SK-N-SH treated with all-trans-retinoic acid at 6 μM for 48 hours (cell line): Measurements from ENCODE around the gene FBXL13.
"Not testable (repeated sequence)": the region's sequence is repeated elsewhere in the genome, so short reads cannot be mapped to it uniquely, and the experiment has no call there.

Experiments used
- ATAC-seq: fragments of 200-7000 bp; cut with Tn5 transposase; 3 replicates; pipeline ENCODE4 v1.9.1; 2020; ENCODE audit warnings: mild to moderate bottlenecking, moderate library complexity
- BACH2 ChIP-seq: fragments of 250-450 bp; sonication (Bioruptor Pico); IDR thresholded peaks from 2 replicates; pipeline ENCODE4 v1.9.0; 2021; ENCODE audit warnings: mild to moderate bottlenecking, borderline replicate concordance
- CSDC2 ChIP-seq: fragments of 250-450 bp; sonication (Bioruptor Pico); IDR thresholded peaks from 2 replicates; pipeline ENCODE4 v1.5.0; 2020; ENCODE audit warnings: mild to moderate bottlenecking, moderate library complexity
- ESRRG ChIP-seq: fragments of 250-450 bp; sonication (Bioruptor Pico); IDR thresholded peaks from 2 replicates; pipeline ENCODE4 v1.6.1; 2021; ENCODE audit warnings: mild to moderate bottlenecking
- GLIS3 ChIP-seq: fragments of 250-450 bp; sonication (Bioruptor Pico); IDR thresholded peaks from 2 replicates; pipeline ENCODE4 v1.5.0; 2020; ENCODE audit warnings: mild to moderate bottlenecking, moderate library complexity
- ISL1 ChIP-seq: fragments of 250-450 bp; sonication (Bioruptor Pico); IDR thresholded peaks from 2 replicates; pipeline ENCODE4 v2.1.2; 2022; ENCODE audit warnings: mild to moderate bottlenecking, moderate library complexity
- OSR1 ChIP-seq: fragments of 250-450 bp; sonication (Bioruptor Pico); IDR thresholded peaks from 2 replicates; pipeline ENCODE4 v1.8.0; 2022; ENCODE audit warnings: moderate library complexity, mild to moderate bottlenecking, inconsistent platforms
- PPARA ChIP-seq: fragments of 250-450 bp; sonication (Bioruptor Pico); IDR thresholded peaks from 2 replicates; pipeline ENCODE4 v1.5.0; 2020; ENCODE audit warnings: mild to moderate bottlenecking, borderline replicate concordance
- RARB ChIP-seq: fragments of 250-450 bp; sonication (Bioruptor Pico); IDR thresholded peaks from 2 replicates; pipeline ENCODE4 v1.8.0; 2021; ENCODE audit warnings: mild to moderate bottlenecking, moderate library complexity
- SNAI2 ChIP-seq: fragments of 250-450 bp; sonication (Bioruptor Pico); IDR thresholded peaks from 2 replicates; pipeline ENCODE4 v1.5.0; 2020; ENCODE audit warnings: mild to moderate bottlenecking, moderate library complexity
- TCF4 ChIP-seq: fragments of 250-450 bp; sonication (Bioruptor Pico); IDR thresholded peaks from 2 replicates; pipeline ENCODE4 v1.8.0; 2021; ENCODE audit warnings: mild to moderate bottlenecking, moderate library complexity, borderline replicate concordance
- TOX ChIP-seq: fragments of 250-450 bp; sonication (Bioruptor Pico); IDR thresholded peaks from 2 replicates; pipeline ENCODE4 v1.8.0; 2021; ENCODE audit warnings: mild to moderate bottlenecking, moderate library complexity, borderline replicate concordance
- ZC3H10 ChIP-seq: fragments of 250-450 bp; sonication (Bioruptor Pico); IDR thresholded peaks from 2 replicates; pipeline ENCODE4 v1.5.1; 2021; ENCODE audit warnings: mild to moderate bottlenecking, moderate library complexity
- ZFP3 ChIP-seq: fragments of 250-450 bp; sonication (Bioruptor Pico); IDR thresholded peaks from 2 replicates; pipeline ENCODE4 v1.5.0; 2020; ENCODE audit warnings: mild to moderate bottlenecking, moderate library complexity
- ZNF565 ChIP-seq: fragments of 450-650 bp; formaldehyde crosslinking; conservative IDR thresholded peaks from 2 replicates; pipeline ENCODE4 v1.5.0; 2020; ENCODE audit warnings: low read depth, mild to moderate bottlenecking, moderate library complexity
- ZNF70 ChIP-seq: fragments of 450-650 bp; formaldehyde crosslinking; IDR thresholded peaks from 2 replicates; pipeline ENCODE4 v1.5.0; 2020; ENCODE audit warnings: mild to moderate bottlenecking, moderate library complexity
- ZNF8 ChIP-seq: fragments of 450-650 bp; formaldehyde crosslinking; IDR thresholded peaks from 2 replicates; pipeline ENCODE4 v1.5.0; 2020; ENCODE audit warnings: mild to moderate bottlenecking, moderate library complexity
- TF ChIP-seq, protein P1 (sequence below): fragments of 250-450 bp; sonication (Bioruptor Pico); IDR thresholded peaks from 2 replicates; pipeline ENCODE4 v1.8.0; 2020; ENCODE audit warnings: mild to moderate bottlenecking, moderate library complexity, borderline replicate concordance
- TF ChIP-seq, protein P2 (sequence below): fragments of 250-450 bp; sonication (Bioruptor Pico); IDR thresholded peaks from 2 replicates; pipeline ENCODE4 v1.5.0; 2020; ENCODE audit warnings: mild to moderate bottlenecking, moderate library complexity
- TF ChIP-seq, protein P3 (sequence below): fragments of 250-450 bp; sonication (Bioruptor Pico); IDR thresholded peaks from 2 replicates; pipeline ENCODE4 v1.5.1; 2020; ENCODE audit warnings: low read depth, mild to moderate bottlenecking, moderate library complexity

Gene FBXL13

DNA sequence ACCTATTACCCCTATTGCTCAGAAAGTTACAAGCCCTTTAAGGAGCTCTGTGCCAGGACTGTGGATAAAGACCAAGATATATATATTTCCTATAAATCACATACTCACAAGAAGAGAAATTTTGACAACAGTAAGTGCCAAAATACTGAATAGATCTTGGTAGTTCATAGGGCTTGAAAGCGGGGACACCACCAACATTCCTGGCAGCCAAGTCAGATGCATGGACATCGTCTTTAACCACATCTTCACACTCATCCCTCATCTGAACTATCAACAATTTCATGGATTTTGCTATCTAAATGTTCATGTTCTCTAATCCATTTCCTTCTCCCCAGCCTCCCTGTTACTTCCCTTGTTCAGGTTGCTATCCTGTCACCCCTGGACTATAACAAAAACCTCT is 229.2 kb downstream of the FBXL13 start:
- TF ChIP-seq BACH2 (CRISPR knock-in tag): no peak
- no peak for TF ChIP-seq OSR1 (CRISPR knock-in tag)
- no peak for TF ChIP-seq GLIS3 (CRISPR knock-in tag)
- no peak for TF ChIP-seq ZFP3 (CRISPR knock-in tag)
- TF ChIP-seq ZNF565 (CRISPR knock-in tag): no peak
- TF ChIP-seq TOX (CRISPR knock-in tag): no peak
- no peak for TF ChIP-seq ZNF8 (CRISPR knock-in tag)
- no peak for TF ChIP-seq ZNF70 (CRISPR knock-in tag)
- TF ChIP-seq ESRRG (CRISPR knock-in tag): no peak
- TF ChIP-seq TCF4: no peak
- no peak for TF ChIP-seq CSDC2 (CRISPR knock-in tag)
- TF ChIP-seq, all 23 proteins: peak for 0
- peak; percentile 27; the same call in 1 of the 3 replicates for ATAC-seq

DNA sequence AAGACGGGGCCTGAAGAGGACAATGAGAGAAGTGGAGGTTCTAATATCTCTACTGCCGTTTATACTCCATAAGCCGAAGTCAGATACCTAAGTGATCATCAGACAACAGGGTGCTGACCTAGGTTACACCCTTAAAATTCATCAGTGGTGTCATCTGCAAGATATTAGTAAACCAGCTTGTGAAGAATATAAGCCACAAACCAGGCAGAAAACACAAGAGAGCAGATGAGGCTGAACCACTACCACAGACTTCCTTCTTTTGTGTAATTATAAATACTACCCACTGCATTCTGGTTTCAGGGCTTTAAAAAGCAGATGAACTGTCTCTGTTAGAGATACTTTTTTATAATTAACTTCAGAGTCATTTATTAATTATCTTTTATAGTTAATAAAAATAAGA is 230.7 kb downstream of the FBXL13 start:
- no peak for TF ChIP-seq BACH2 (CRISPR knock-in tag)
- TF ChIP-seq, protein P1, sequence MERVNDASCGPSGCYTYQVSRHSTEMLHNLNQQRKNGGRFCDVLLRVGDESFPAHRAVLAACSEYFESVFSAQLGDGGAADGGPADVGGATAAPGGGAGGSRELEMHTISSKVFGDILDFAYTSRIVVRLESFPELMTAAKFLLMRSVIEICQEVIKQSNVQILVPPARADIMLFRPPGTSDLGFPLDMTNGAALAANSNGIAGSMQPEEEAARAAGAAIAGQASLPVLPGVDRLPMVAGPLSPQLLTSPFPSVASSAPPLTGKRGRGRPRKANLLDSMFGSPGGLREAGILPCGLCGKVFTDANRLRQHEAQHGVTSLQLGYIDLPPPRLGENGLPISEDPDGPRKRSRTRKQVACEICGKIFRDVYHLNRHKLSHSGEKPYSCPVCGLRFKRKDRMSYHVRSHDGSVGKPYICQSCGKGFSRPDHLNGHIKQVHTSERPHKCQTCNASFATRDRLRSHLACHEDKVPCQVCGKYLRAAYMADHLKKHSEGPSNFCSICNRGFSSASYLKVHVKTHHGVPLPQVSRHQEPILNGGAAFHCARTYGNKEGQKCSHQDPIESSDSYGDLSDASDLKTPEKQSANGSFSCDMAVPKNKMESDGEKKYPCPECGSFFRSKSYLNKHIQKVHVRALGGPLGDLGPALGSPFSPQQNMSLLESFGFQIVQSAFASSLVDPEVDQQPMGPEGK (CRISPR knock-in tag): no peak
- TF ChIP-seq, protein P2, sequence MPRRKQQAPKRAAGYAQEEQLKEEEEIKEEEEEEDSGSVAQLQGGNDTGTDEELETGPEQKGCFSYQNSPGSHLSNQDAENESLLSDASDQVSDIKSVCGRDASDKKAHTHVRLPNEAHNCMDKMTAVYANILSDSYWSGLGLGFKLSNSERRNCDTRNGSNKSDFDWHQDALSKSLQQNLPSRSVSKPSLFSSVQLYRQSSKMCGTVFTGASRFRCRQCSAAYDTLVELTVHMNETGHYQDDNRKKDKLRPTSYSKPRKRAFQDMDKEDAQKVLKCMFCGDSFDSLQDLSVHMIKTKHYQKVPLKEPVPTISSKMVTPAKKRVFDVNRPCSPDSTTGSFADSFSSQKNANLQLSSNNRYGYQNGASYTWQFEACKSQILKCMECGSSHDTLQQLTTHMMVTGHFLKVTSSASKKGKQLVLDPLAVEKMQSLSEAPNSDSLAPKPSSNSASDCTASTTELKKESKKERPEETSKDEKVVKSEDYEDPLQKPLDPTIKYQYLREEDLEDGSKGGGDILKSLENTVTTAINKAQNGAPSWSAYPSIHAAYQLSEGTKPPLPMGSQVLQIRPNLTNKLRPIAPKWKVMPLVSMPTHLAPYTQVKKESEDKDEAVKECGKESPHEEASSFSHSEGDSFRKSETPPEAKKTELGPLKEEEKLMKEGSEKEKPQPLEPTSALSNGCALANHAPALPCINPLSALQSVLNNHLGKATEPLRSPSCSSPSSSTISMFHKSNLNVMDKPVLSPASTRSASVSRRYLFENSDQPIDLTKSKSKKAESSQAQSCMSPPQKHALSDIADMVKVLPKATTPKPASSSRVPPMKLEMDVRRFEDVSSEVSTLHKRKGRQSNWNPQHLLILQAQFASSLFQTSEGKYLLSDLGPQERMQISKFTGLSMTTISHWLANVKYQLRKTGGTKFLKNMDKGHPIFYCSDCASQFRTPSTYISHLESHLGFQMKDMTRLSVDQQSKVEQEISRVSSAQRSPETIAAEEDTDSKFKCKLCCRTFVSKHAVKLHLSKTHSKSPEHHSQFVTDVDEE: no peak
- TF ChIP-seq ZFP3 (CRISPR knock-in tag): no peak
- no peak for TF ChIP-seq TOX (CRISPR knock-in tag)
- TF ChIP-seq, protein P3, sequence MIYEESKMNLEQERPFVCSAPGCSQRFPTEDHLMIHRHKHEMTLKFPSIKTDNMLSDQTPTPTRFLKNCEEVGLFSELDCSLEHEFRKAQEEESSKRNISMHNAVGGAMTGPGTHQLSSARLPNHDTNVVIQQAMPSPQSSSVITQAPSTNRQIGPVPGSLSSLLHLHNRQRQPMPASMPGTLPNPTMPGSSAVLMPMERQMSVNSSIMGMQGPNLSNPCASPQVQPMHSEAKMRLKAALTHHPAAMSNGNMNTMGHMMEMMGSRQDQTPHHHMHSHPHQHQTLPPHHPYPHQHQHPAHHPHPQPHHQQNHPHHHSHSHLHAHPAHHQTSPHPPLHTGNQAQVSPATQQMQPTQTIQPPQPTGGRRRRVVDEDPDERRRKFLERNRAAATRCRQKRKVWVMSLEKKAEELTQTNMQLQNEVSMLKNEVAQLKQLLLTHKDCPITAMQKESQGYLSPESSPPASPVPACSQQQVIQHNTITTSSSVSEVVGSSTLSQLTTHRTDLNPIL (CRISPR knock-in tag): no peak
- no peak for TF ChIP-seq ZNF8 (CRISPR knock-in tag)
- TF ChIP-seq ZNF70 (CRISPR knock-in tag): no peak
- TF ChIP-seq GLIS3 (CRISPR knock-in tag): no peak
- no peak for TF ChIP-seq ESRRG (CRISPR knock-in tag)
- TF ChIP-seq OSR1 (CRISPR knock-in tag): no peak
- TF ChIP-seq ZC3H10 (CRISPR knock-in tag): no peak
- no peak for TF ChIP-seq TCF4
- no peak for ATAC-seq

DNA sequence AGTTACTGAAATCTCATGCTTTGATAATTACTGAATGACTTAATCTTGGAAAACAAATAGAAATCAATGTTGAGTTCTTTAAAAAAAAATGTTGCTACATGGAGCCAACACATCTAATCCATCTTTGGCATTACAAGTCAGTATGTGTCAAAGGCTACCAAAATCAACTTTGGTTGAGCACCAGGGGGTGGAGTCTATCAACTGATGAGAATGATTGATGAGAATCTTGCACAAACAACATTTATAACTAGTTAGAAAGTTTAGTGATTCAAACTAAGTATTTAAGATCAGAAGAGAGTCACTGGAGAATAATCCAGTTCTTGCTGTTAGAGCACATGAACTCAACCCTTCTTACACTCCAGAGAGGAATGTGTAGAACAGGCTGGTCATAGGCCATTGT is 232.3 kb downstream of the FBXL13 start:
- no peak for TF ChIP-seq RARB
- TF ChIP-seq ZNF70 (CRISPR knock-in tag): no peak
- TF ChIP-seq ZC3H10 (CRISPR knock-in tag): no peak
- no peak for TF ChIP-seq ZNF565 (CRISPR knock-in tag)
- ATAC-seq: no peak

DNA sequence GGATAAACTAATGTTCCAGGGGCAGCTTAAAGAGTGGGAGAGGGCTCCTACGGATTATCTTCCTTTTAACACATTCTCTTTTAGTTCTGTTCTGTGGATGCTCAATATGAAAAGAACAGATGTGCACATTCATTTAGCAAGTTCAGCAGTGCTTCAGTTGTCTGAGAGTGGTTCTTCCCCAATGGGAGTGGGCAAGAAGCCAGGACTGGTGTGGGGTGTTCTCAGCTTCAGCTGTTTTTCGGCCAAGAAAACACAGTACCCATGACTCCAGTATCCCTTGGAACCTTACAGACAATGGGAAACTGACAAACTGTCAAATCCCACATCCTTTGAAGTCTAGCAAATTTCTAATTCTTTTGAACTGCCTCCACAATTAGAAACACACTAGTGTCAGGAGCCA is 233.3 kb downstream of the FBXL13 start:
- no peak for ATAC-seq
- TF ChIP-seq ESRRG (CRISPR knock-in tag) (no peak), RARB (no peak), ZFP3 (CRISPR knock-in tag) (no peak), ZNF8 (CRISPR knock-in tag) (no peak), ZNF565 (CRISPR knock-in tag) (no peak), SNAI2 (no peak), GLIS3 (CRISPR knock-in tag) (no peak)

DNA sequence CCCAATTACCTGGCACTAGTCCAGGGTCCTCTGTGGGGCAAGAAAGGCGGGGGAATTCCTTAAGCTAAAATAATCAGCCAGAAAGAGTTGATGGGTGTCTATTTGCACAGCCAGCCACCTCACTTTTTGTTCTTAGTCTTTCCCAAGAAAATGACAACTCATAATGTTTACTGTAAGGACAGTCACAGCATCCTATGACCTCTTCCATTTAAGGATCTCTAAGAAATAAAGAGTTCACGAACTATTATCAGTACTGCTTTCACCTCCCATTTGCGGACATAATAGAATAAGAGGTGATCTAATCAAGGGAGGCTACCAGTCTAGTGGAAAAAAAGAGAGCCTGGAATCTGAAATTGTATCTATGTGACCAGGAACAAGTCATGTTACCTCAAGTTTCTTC is 234.2 kb downstream of the FBXL13 start:
- TF ChIP-seq ZFP3 (CRISPR knock-in tag): peak; percentile 51; the same call in 1 of the 2 replicates
- peak; percentile 21; the same call in 1 of the 2 replicates for TF ChIP-seq ISL1 (CRISPR knock-in tag)
- TF ChIP-seq GLIS3 (CRISPR knock-in tag): no peak
- TF ChIP-seq PPARA (CRISPR knock-in tag): no peak
- TF ChIP-seq, protein P3 (CRISPR knock-in tag): no peak
- TF ChIP-seq, all 23 proteins: peak for 2
- no peak for ATAC-seq

DNA sequence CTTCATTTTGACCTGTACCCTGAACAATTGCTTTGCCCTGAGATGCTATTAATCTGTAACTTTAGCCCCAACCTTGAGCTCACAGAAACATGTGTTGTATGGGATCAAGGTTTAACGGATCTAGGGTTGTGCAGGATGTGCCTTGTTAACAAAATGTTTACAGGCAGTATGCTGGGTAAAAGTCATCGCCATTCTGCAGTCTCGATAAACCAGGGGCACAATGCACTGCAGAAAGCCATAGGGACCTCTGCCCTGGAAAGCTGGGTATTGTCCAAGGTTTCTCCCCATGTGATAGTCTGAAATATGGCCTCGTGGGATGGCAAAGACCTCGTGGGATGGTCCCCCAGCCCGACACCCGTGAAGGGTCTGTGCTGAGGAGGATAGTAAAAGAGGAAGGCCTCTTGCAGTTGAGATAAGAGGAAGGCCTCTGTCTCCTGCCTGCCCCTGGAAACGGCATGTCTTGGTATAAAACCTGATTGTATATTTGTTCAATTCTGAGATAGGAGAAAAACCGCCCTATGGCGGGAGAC is 236.0 kb downstream of the FBXL13 start:
- not testable (repeated sequence) for ATAC-seq
